DMS53 (cell line): ENCODE results near the gene ACOT12.
"Not testable (repeated sequence)": the region's sequence is repeated elsewhere in the genome, so short reads cannot be mapped to it uniquely, and the experiment has no call there.

Experiments
- DNase-seq: peaks from one replicate; lab custom pipeline; 2025; lab: John Stamatoyannopoulos, UW

Gene ACOT12

DNA sequence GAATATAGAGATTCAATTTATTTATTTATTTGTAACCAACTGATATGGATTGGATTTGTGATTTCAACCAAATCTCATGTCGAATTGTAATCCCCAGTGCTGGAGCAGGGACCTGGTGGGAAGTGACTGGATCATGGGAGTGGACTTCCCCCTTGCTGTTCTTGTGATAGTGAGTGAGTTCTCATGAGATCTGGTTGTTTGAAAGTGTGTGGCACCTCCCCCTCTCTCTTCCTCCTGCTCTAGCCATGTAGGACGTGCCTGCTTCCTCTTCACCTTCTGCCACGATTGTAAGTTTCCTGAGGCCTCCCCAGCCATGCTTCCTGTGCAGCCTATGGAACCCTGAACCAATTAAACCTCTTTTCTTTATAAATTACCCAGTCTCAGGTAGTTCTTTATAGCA, 55.7 kb downstream of the ACOT12 start:
- not testable (repeated sequence) for DNase-seq

DNA sequence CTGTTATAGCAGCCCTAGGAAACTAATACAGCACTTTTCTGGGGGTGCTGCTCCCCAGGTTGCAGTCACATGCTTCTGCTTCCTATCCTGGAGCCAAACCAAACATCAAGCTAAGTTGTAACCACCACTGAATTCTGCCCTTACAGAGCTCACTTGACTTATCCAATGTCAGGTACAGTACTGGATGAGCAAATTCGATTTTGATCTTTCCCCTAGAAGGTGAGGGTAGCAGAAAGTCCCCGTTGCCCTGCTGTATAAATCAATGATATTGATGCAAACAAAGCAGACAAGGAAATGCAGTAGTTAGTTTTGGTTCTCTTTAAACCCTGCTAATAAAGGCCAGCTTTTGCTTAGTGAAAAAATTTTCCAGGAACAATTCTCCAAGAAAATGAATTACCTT, 56.1 kb downstream of the ACOT12 start:
- no peak for DNase-seq

DNA sequence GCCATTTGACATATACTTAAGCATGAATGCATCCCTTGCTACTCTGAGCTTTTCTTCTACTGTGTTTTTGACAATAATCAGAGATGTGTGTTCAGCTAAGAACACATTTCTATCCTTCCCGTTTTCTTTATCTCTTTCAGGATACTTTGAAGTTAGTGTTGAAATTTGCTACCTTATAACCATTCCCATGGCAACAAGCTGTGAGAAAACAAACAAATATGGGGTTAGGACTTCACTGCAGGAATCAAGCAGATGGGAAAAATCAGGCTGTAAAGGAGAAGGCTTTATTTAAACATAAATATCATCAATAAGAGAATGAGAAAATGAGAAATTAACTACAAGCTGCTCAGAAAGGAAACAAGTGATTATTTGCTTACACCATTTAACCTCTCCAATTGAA, 57.4 kb downstream of the ACOT12 start:
- peak; percentile 32 for DNase-seq

DNA sequence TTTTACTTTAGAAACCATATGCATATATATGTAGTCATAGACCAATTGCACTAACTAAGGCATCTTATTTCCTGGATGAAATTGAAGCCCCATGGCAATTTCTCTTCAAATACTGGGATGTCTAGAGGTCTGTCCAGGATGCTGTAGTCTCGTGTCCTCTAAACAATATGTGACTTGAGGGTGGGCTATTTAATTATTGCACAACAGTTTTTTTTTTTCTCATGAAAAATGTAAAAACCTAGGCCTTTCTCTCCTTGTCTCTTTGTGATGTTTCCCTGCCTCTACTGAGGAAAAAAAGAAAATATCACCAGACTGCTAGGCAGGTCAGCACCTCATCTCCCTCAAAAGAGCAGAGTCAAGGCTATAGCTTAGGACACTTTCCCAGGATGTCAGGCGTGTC, 58.0 kb downstream of the ACOT12 start:
- no peak for DNase-seq

DNA sequence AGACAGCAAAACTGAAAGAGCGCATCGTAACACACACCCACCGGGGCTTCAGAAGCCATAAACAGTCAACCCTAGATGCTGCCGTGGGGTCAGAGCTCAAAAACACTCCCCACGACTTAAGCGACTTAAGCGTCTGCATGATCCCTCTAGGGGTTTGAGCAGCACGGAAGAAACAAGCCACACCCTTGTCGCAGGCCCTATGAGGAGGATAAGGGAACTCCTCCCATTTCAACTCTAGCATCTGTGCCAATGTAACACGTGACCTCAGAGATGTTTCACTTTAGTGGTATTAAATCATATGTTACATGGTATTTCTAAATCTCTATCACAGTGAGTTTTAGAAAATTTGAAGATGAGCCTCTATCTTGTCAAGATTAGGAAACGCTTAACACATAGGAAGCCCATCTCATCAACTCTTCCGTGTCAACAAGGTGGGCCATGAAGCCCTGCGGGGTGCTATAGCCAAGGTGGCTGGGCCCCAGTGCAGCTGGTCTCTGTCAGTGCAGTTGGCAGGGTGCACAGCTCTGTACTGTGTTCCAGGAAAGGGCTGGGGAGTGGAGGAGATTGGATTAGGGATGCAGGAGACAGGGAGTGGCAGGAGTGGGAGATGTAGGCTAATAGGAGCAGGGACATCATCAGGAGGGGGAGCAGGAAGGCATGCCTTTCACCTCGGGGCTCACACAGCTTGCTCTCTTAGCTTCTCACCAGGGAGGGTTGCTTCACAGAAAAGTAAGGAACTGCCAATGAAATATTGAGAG, 59.5 kb downstream of the ACOT12 start:
- DNase-seq, result no peak

DNA sequence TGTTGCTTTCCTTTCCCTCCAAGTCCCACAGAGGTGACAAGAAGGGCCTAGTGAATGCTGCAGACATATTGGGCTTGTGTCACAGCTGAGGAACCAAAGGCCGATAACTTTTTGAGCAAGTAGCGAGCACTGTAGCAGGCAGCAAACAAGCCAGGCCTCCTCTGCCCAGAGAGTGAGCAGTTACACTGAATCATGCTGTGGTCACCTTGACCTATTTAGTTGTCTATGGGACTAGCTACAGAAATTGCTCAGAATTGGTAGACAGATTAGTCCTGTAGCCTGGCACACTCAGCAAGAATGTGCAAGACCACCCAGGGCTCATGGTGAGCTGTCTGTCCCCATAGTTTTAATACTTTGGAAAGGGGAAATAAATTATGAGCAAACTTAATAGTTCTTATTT, 67.4 kb downstream of the ACOT12 start:
- DNase-seq, result no peak

DNA sequence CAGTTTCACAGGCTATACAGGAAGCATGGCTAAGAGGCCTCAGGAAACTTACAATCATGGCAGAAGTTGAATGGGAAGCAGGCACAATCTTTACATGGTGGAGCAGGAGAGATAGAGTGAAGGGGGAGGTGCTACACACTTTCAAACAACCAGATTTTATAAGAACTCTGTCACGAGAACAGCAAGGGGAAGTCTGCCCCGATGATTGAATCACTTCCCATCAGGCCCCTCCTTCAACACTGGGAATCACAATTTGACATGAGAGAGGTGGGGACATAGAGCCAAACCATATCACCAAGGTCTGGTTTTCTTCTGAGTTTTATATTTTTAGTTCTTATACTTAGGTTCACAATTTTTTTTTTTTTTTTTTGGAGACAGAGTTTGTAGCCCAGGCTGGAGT, 76.4 kb downstream of the ACOT12 start:
- no peak for DNase-seq

DNA sequence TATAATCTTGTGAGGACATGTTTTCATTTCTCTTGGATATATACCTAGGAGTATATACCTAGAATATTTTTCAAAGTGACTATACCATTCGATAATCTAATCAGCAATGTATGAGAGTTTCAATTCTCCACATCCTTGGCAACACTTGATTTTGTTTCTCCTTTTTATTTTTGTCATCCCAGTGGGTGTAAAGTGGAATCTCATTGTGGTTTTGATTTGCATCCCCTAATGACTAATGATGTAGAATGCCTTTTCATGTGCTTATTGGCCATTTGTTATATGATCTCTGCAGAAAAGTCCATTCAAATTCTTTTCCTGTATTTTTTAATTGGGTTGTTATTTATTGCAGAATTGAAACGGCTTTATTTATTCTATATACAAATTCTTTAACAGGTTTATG, 77.4 kb downstream of the ACOT12 start:
- no peak for DNase-seq

DNA sequence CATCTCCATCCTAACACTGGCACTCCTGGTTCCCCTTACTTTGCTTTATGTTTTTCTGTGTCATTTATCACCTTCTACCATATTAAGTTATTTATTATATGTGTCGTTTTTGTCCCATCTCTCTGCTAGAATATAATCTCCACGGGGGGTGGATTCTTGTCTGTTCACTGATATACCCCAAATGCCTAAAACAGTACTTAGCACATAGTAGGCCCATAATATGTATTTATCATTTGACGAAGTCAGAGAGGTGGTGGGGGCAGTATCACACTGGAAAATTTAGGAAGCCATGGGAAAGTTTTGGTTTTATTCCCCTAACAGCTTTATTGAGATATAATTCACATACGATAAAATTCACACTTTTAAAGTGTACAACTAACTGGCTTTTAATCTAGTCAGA, 78.1 kb downstream of the ACOT12 start:
- no peak for DNase-seq

DNA sequence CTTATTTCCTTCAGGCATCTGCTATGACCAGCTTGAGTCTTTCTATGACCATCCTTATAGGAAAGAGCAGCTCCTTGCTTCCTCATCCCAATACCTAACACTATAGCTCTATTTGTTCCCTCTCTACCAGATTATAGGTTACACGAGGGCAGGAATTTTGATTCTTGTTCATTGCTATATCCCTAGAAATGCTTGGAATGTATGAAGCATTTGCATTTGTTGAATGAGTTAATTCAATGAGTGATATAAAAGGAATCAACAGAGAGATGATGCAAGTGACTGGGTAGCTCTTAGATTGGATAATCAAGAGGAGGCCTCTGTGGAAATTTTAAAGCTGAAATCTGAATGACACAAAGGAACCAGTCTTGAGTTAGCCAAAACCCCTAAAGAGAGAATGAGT, 78.6 kb downstream of the ACOT12 start:
- no peak for DNase-seq

DNA sequence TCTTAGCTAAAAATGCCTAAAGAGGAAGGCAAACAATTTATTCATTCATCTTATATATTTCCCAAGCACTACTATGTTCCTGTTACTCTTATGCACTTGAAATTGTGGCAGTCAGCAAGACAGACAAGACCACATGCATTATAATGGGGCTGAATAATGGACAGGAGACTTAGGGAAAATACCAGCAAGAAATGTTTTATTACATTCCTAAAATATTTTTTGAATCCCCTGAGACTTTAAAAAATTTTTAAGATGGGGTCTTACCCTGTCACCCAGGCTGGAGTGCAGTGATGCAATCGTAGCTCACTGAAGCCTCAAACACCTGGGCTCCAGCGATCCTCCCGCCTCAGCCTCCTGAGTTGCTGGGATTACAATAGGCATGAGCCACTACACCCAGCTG, 79.4 kb downstream of the ACOT12 start:
- DNase-seq, result no peak

DNA sequence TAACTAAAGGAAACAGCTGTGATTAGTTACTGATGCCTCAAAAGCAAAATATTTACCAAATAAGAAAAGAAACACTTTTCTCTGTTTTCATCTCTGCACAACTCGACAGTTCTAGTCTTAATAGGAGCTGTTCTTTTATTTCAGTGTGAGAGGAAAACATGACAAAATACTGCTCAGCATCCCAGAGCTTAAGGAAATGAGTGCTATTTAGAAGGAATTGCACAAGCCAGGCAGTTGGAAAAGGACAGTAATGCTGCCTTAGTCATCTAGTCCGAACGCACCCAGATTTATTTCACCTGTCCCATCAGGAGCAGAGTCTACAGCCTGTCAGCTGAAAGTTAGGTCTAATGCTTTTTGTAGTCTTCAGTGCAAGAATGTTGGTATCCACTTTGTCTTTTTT, 80.2 kb downstream of the ACOT12 start:
- DNase-seq, result no peak

DNA sequence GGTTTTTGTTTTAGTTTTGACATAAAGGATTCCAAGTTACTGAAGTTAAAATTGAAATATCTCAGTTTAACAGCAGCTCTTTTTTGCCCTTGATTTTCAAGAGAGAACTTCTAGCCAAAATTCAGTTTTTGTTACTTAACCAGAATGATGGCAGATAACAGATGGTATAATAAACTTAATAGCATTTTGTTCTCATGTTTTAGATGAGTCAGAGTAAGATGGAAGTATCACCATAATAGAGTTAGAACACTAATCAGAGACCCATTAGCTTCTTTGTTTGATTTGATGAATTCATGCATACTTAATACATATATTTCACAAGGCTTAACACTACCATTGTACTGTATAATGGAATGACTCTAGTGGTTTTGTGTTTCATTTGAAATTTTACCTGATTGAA, 80.7 kb downstream of the ACOT12 start:
- DNase-seq, result no peak

DNA sequence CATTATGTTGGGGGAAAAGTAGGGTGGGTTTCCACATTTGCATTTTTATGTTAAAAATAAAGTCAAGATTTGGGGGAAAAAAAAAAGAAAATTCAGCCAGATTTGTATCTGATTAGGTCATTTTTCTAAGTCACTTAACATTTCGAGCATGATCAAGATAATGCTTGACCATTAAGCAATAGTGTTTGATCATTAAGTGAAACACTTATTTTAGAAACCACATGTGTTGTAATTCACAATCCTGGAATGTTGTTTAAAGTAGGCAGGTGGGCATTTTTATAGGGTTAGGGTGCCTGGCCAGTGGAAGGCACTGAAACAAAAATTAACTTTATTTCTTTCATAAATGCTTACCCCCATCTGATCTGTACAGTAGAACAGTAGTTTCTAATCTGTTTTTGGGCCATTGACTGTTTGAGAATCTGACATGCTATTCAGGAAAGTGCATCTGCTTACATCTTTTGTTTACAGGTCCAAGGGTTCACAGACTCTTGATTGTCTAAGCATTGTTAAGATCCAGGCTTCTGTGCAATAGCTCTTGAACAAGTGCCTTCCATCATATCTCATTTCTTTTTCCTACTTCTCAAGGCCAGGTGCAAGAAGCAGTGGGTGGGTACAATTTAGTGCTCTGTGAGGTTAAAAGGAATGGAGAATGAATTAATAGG, 83.4 kb downstream of the ACOT12 start:
- DNase-seq, result peak; percentile 27

DNA sequence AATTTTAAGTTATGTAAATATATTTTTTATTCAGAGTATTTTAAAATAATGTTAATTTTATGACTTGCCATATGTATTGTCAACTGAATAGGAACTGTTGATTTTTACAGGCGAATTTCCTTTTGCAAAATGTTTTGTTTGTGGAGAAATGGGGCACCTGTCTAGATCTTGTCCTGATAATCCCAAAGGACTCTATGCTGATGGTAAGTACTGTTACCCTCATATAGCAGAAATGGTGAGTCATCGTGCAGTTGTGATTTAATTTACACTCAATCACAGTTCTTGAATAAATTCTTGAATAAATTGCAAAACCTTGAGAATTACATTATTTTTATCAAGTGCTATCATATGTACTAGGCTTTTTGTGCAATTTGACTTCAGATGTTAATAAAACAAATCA, 85.1 kb downstream of the ACOT12 start:
- DNase-seq, result no peak

DNA sequence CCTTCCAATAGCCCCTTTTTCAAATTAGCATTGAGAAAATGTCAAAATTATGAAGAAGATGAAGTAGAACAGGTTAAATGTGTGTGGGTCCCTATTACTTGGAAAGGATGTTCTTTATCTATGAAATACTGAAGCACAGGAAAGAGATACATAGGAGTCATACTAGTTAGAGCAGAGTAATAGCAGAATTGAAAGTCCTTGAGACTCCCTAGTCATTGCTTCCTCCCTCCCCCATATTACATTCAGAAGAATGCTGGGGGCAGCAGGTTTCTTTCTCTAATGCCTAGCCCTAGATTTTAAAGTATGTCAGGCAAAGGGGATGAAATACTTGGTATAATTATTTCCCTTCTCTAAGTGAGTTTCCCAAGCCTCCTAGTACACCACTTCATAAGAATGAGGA, 88.1 kb downstream of the ACOT12 start:
- no peak for DNase-seq

DNA sequence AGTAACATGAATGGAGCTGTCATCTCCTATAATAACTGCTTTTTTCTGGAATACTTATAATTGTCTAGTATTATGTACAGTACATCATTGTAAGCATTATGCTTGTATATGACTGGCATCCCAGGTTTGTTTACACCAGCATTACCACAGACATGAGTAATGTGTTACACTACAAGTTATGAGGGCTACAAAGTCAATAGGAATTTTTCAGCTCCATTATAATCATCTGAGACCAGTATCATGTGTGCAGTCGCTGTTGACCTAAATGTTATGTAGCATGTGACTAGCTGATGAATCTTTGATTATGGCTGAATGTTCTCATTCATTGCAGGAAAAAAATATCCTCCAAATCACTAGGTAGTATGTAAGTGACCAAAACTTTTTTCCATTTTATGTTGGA, 90.4 kb downstream of the ACOT12 start:
- DNase-seq, result peak; percentile 3

DNA sequence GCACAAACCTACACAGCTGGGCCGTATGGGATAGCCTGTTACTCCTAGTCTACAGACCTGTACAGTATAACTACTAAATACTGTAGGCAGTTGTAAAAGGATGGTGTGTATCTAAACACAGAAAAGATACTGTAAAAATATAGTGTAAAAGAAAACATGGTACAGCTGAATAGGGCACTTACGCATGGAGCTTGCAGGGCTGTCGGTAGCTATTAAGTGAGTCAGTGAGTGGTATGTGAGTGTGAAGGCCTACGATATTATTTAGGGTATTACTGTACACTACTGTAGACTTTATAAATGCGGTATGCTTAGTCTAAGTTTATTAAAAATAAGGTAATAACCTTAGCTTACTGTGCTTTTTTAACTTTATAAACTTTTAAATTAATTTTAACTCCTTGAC, 91.3 kb downstream of the ACOT12 start:
- no peak for DNase-seq

DNA sequence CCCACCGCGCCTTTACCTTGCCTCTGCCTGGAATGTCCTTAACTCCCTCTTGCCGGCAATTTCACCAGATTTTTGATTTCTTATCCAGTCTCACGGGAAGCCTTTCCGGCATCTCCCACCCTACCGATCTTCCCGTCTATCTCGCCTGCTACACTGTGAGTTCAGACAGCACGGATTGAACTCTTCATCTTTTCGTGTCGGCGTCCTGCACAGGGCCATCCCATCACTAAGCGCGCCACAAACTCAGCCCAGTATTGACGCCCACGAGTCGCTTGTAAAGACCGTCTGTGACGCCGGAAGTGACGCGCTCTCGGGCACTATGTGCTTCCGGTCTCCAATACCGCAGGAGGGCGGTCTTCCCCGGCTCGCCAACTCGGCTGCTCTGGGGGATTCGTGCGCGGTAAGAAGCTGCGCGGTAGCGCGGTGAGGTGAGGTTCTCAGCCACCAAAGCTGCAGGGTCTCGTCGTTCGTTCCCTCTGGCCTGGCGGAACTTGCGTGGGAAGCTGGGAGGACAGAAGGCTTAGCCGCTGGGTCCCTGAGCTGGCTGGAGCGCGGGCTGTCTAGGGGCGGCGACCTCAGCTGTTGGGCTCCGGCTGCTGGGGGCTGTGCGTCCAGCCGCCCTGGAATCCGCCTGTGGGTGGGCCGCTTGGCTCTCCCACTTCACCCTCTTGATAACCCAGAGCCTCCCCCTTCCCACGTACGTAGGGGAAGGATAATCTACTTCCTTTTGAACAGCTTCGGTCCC, 92.5 kb downstream of the ACOT12 start, which contains the start of gene ZCCHC9:
Gene ZCCHC9, plus strand, starts transcription at position 317 of the 745 bp plus-strand sequence. CDS start 3,171 bp downstream, outside the sequence.
- peak; percentile 97 for DNase-seq

DNA sequence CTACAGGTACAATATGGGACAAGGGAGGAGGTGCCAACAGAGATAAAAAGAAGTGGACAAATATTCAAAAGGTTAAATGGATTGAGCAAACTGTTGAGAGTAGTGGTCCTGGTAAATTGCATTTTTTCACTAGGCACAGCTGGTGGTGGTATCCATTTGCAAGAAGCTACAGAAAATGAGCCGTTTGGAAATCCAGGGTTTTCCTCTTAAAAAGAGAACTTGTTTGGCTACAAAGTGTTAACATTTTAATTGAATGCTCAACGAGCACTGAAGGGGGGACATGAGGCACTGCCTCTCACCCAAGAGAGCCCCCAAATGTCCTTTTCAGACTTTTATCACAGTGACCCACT, 93.0 kb downstream of the ACOT12 start:
- peak; percentile 61 for DNase-seq

DNA sequence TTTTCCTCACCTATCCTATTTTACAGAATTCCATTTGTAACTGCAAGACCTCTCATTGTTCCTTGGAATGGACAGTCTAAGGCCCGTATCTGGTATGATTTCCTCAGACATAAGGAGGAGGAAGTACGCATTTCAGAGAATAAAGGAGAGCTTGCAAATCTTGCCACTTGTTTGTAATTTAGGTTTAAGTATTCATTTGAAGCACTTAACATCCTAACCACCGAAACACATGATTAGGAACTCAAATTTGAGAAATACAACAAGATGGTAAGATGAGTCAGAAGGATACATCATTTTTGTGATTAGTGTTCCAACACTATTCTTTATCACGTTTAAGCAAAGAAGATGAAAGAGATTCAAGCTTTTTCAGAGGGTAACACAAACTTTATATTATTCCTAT, 96.4 kb downstream of the ACOT12 start:
- no peak for DNase-seq

DNA sequence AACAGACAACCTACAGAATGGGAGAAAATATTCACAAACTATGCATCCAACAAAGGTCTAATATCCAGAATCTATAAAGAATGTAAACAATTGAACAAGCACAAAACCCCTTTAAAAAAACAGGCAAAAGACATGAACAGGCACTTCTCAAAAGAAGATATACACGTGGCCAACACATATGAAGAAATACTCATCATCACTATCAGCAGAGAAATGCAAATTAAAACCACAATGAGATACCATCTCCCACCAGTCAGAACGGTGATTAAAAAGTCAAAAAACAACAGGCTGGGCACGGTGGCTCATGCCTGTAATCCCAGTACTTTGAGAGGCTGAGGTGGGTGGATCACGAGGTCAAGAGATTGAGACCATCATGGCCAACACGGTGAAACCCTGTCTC, 99.9 kb downstream of the ACOT12 start:
- DNase-seq, result not testable (repeated sequence)

DNA sequence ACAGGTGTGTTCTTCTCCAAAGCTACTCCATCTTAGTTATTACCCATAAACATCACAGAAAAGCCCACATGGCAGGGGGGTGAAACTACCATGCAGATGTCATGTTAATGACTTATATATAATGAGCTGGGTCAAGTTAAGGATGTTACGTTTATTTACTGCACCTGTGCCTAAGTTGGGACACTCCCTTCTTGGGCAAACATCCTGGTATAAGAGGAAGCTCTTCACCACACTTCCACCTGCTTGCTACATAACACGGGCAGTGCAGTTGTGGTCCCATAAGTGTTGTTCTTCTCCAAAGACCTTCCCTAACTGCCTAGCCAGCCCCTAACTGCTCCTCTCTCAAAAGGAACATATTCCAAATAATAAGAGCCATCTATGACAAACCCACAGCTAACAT, 101.8 kb downstream of the ACOT12 start:
- DNase-seq, result peak; percentile 28
